GM19240 (cell line): Measurements from ENCODE around the gene PHF14.
A peak's percentile ranks its signal among the peaks of the same experiment; 100 is the strongest.
"Not testable (repeated sequence)": the region's sequence is repeated elsewhere in the genome, so short reads cannot be mapped to it uniquely, and the experiment has no call there.

Experiments used
- DNase-seq: peaks from one replicate; pipeline ENCODE4 v3.0.0; 2011; ENCODE audit warnings: low spot score; ENCODE audit not compliant: insufficient read length

PHF14 gene, protein sequence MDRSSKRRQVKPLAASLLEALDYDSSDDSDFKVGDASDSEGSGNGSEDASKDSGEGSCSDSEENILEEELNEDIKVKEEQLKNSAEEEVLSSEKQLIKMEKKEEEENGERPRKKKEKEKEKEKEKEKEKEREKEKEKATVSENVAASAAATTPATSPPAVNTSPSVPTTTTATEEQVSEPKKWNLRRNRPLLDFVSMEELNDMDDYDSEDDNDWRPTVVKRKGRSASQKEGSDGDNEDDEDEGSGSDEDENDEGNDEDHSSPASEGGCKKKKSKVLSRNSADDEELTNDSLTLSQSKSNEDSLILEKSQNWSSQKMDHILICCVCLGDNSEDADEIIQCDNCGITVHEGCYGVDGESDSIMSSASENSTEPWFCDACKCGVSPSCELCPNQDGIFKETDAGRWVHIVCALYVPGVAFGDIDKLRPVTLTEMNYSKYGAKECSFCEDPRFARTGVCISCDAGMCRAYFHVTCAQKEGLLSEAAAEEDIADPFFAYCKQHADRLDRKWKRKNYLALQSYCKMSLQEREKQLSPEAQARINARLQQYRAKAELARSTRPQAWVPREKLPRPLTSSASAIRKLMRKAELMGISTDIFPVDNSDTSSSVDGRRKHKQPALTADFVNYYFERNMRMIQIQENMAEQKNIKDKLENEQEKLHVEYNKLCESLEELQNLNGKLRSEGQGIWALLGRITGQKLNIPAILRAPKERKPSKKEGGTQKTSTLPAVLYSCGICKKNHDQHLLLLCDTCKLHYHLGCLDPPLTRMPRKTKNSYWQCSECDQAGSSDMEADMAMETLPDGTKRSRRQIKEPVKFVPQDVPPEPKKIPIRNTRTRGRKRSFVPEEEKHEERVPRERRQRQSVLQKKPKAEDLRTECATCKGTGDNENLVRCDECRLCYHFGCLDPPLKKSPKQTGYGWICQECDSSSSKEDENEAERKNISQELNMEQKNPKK

DNA sequence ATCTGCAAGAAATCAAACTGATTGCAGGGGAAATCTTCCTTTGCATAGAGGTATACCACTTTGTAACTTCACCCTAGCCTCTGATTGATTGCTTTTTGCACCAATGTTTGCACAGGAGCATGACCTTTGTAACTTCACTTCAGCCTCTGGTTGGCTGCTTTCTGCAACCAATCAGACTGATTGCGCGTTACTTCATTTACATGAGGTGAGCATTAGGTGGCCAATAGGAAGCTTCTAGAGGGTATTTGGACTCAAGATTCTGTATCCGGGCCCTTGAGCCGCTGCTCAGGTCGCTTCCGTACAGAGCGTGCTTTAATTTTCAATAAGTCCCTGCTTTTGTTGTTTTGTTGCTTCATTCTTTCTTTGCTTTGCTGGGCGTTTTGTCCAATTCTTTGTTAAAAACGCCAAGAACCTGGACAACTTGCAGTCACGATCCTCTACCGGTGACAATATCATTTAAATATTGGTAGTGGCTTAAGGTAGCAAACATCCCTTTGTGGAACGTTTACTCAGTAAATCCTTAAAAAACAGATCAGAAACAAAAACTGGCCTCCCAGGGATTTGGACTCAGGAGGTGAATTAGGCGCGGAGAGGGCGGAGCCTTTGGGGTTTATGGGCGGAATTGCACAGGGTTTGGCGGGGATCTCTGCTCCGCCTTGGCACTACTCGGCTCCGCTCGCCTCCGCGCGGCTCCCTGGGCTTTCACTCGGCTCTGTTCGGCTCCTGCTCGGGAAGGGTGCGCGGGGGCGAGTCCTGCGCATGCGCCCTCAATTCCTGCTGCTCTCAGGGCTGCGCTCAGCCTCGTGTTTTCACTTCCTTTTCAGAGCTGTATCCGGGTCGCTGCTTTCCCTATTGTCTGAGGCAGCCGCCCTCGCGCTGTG, at the start of gene PHF14:
Gene PHF14, plus strand, starts transcription at position 812 of the 881 bp plus-strand sequence. CDS start 452 bp downstream, outside the sequence.
- peak; percentile 81 for DNase-seq

DNA sequence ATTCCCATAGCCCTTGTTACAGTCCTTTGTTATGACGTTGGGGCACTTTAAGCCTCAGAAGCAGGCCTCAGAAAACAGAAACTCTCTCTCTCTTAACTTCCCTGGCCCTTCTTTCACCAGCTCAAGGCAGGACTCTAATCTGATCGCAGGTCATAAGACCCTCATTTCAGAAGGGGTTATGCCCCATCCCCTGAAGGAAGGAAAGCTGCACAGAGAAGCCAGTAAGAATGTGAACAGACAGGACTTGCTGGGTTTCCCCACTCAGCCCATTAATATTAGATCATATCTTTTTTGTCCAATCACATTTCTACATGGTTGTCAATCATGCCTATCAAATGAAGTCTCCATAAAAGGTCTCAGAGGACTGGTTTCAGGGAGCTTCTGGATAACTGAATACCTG, 49.3 kb upstream of the PHF14 start:
- DNase-seq = no peak

DNA sequence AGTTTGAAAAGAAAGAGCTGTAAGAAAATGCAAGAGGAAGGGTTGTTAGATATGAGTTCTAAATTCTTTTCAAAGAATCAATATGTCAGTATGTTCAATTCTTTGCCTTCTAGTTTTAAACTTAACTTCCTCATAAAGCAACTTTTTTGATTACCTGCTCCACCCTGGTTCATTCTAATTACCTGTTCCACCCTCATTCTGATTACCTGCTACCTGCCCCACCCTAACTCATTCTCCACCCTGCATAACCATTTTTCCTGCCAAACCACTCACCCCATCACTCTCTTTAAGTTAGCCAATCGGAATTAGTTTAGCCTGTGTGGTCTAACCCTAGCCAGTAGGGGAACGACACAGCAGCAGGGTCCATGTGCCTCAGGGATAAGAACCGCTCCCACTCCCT, 45.5 kb upstream of the PHF14 start:
- not testable (repeated sequence) for DNase-seq

DNA sequence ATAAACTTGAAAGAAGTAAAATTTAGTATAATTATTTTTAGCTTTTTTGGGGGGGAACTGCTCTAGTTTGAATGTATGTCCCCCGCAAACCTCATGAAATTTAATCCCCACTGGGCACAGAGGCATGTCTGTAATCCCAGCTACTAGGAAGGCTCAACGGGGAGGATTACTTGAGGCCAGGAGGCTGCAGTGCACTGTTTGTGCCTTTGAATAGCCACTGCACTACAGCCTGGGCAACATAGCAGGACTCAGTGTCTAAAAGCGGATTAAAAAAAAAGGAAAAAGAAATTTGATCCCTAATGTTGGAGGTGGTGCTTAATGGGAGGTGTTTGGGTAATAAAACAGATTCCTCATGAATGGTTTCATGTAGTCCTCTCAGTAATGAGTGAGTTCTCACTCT, 43.1 kb upstream of the PHF14 start:
- DNase-seq = no peak

DNA sequence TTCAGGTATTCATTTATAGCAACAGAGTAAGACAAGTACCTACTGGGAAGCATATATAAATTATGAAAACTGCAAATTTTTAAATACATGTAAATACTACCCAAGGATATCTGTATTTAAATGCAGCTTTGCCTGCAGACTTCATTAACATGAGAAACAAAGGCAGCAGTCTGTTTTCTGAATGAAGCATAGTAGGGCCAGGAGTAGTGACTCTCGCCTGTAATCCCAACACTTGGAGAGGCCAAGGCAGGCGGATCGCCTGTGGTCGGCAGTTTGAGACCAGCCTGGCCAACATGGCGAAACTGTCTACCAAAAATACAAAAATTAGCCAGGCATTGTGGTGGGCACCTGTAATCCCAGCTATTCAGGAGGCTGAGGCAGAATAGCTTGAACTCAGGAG, 42.5 kb upstream of the PHF14 start:
- no peak for DNase-seq

DNA sequence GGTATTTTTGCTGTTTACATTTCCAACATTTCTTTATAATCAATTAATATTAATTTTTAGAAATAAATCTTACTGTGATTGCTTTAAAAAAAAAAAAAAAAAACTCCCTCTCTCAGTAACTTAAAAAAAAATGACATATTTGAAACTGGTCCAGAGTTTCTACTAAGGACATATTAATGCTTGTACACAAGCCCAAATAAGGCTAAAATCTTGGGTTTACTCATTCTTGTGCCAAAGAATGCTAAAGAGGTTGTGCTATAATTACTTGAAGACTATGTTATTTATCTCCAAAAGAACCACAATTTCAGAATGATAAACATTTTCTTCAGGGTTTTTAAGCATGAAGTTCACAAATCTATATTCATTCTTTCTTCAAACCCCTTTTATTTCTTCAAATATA, 39.4 kb upstream of the PHF14 start:
- no peak for DNase-seq

DNA sequence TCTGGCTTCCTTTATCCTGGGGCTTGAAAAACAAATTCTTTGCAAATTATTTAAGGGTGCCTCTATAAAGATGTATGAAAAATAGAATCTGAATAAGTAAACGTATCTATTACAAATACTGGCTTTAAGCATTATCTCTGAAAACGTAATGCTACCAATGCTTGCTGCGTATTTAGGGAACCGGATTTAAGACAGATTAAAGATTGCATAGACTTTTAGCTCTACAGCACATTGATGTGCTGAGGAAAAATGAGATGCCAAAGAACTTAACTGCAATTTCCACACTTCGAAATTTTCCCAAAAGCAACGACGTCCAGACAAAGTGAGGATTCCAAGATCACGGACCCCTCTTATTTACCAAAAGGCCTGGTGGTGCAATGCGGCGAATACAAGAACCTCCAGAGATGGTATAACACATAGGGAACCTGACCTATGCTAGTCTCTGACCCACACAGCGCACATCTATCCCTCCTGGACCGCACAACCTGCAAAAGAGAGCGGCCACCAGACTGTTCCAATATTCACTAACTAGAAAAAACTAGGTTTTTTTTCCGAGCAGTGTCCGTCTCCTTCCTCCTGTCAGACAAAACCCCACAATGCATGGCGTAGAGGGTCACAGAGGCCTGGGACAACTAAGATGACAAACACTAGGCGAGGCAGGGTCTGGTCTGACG, 34.3 kb upstream of the PHF14 start:
- no peak for DNase-seq

DNA sequence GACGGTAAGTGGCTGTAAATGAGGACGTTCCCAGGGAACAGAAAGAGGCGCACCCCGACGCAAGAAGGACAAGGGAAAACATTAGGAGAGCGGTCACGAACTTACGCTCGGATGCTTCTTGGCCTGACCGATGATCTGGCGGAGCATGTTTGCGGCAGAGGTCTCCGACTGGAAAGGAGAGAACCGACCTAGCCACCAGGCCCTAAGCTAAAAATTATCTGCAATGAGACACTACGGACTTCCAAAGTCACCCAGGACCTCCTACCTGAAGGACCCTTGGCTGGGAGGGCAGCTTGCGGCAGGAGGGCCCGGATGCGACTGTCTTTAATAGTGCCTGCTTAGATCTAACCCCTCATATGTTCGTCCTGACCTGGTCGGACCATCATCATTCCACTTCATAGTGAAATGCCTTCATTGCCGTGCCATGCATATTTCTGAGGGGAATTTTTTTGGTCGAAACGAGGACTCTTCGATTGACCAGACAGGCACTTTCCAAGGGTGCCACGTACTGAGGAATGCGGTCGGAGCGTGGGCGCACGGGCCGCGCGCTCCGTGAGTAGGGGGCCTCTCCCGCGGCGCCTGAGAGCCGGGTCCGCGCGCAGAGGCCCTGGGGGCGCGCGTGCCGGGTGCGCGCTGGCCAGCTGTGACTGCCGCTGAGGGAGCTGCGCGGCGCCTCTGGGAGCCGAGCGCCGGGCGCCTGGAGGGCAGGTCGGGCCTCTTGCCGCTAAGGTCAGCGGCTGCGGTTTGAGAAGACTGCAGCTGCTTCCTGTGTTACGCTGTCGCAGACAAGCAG, 33.6 kb upstream of the PHF14 start:
- DNase-seq = peak; percentile 85

DNA sequence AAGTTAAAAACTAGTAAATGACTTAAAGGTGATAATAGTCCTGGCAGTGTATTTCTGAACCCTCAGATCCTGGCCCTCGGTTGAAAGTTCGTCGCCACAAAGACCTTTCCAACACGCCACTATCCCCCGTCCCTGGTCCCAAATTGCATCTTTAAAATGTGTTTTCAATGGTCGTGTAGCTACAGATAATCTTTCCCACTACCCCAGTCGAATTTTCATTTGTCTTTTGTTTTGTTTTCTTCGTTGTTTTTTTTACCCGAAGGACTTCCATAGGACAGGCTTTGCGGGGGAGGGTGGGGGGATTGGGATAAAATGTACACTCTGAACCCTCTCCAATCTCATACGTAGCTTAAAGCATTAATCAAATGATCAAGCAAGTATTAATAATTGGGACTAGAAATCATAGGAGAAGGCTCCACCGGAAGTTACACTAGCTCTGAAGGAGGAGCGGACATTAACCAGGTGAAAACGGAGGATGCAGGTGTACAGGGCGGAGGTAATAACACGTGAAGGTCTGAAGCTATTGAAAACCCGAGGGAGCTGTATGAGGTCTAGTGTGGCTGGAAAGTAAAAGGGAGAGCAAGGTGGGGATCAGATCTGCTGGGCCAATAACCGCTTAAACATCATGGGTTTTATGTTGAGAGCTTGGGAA, 32.8 kb upstream of the PHF14 start:
- no peak for DNase-seq

DNA sequence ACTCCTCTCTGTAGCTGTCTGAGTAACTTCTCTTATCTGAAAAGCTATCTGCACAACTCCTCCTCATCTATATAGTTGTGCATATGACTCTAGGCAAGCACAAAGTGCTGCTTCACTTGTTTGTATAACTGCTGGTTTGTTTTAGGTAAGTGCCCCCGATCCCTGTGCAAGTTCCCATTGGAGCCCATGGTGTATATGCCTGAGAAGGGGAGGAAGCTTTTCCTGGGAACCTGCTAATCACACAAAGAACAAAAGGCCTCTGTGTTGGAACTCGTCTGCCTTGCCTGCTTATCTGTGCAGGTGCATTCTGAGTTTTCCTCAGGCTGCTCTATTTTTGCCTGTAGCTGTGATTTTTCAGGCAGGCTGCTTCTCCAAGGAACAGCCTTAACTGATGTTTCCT, 23.2 kb upstream of the PHF14 start:
- no peak for DNase-seq

DNA sequence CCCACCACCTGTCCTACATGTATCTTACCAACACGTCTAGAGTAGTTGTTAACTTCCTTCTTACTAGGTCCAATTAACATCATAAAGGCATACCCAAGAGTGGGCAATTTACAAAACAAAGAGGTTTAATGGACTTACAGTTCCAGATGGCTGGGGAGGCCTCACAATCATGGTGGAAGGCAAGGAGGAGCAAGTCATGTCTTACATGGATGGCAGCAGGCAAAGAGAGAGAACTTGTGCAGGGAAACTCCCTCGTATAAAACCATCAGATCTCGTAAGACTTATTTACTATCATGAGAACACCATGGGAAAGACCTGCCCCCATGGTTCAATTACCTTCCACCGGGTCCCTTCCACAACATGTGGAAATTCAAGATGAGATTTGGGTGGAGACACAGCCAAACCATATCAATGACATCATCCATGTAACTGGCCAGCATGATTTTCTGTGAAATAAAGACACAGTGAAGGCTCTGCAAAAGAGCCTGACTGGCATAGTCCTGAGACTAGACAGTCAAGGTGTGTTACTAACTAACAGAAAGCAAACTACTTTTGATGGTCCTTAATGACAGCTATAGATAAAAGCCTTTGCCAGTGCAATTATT, 22.6 kb upstream of the PHF14 start:
- not testable (repeated sequence) for DNase-seq

DNA sequence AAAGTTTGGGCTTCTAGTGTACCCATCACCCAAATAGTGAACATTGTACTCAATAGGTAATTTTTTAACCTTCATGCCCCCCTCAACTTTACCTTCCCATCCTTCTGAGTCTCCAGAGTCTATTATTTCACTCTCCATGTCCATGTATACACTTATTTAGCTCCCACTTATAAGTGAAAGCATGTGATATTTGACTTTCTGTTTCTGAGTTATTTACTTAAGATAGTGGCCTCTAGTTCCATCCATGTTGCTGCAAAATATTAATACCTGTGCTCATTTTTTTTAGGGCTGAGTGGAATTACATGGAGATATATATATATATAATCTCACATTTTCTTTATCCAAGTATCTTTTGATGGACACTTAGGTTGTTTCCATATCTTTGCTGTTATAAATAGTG, 21.1 kb upstream of the PHF14 start:
- no peak for DNase-seq

DNA sequence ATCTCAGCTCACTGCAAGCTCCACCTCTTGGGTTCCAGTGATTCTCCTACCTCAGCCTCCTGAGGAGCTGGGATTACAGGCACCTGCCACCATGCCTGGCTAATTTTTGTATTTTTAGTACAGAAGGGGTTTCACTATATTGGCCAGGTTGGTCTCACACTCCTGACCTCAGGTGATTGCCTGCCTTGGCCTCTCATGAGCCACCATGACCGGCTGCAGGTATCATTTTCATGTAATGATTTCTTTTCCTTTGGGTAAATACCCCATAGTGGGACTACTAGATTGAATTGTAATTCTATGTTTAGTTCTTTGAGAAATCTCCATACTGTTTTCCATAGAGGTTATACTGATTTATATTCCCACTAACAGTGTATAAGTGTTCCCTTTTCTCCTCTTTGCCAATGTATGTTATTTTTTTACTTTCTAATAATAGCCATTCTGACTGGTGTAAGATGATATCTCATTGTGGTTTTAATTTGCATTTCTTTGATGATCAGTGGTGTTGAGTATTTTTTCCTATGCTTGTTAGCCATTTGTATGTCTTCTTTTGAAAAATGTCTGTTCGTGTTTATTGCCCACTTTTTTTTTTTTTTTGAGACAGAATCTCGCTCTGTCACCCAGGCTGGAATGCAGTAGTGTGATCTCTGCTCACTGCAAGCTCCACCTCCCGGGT, 20.5 kb upstream of the PHF14 start:
- not testable (repeated sequence) for DNase-seq

DNA sequence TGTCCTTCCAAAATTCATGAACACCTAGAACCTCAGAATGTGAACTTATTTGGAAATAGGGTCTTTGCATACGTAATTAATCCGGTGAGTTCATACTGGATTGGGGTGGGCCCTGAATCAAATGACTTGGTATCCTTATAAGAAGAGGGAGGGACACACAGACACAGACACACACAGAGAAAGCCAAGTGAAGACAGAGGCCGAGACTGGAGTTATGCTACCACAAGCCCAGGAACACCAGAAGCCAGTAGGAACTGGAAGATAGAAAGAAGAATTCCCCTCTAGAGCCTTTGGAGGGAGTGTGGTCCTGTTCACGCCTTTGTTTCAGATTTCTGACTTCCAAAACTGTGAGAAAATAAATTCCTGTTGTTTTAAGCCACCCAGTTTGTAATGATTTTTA, 17.1 kb upstream of the PHF14 start:
- DNase-seq = no peak

DNA sequence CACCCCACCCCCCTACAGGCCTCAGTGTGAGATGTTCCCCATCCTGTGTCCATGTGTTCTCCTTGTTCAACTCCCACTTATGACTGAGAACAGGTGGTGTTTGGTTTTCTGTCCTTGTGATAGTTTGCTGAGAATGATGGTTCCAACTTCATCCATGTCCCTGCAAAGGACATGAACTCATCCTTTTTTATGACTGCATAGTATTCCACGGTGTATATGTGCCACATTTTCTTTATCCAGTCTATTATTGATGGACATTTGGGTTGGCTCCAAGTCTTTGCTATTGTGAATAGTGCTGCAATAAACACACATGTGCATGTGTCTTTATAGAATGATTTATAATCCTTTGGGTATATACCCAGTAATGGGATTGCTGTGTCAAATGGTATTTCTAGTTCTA, 13.4 kb upstream of the PHF14 start:
- DNase-seq = not testable (repeated sequence)

DNA sequence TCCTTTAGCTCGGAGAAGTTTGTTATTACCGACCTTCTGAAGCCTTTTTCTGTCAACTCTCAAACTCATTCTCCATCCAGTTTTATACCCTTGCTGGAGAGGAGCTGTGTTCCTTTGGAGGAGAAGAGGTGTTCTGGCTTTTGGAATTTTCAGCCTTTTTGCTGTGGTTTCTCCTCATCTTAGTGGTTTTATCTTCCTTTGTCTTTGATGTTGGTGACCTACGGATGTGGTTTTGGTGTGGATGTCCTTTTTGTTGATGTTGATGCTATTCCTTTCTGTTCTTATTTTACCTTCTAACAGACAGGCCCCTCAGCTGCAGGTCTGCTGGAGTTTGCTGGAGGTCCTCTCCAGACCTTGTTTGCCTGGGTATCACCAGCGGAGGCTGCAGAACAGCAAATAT, 8.7 kb upstream of the PHF14 start:
- not testable (repeated sequence) for DNase-seq

DNA sequence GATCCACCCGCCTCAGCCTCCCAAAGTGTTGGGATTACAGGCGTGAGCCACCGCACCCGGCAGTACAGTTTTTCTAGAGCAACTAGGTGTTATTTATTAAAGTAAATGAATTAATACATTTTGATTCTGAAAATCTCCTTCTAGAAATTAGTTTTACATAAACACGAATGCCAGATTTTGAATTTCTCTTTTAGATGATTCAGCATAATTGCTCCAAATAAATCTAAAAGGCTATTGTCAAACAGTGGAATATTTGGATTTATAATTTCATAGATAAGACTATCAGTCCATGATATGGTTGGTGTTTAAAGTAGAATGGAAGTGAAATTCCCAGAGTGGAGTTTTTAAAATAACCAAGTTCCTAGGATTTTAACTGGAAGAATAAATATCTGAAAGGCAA, 1.5 kb upstream of the PHF14 start:
- DNase-seq = no peak
